ENCODE data around the gene PERM1.

PERM1 gene

GRCh38 chr1:932776-933602, 48.9 kb downstream of the PERM1 start:
- no peak for DNase-seq

- DNase-seq: no peak
Observed at GRCh38 chr1:932173-932510, 49.8 kb downstream of the PERM1 start.

GRCh38 chr1:931380-932172, 50.3 kb downstream of the PERM1 start:
- DNase-seq: no peak

- DNase-seq: no peak
Observed at GRCh38 chr1:930633-931138, 51.2 kb downstream of the PERM1 start.

GRCh38 chr1:929712-930632, 51.9 kb downstream of the PERM1 start:
- no peak for DNase-seq

- no peak for DNase-seq
Observed at GRCh38 chr1:928825-929661, 52.9 kb downstream of the PERM1 start.

GRCh38 chr1:927748-928147, 54.1 kb downstream of the PERM1 start:
- no peak for DNase-seq

GRCh38 chr1:927234-927633, 54.7 kb downstream of the PERM1 start:
- DNase-seq: no peak

GRCh38 chr1:925561-926421, 56.1 kb downstream of the PERM1 start:
- no peak for DNase-seq
